H9 (cell line): ENCODE measurements around the gene SUGP1. TPM values are rescaled to one million over a fixed set of nuclear protein-coding genes. Genes with fewer than 3 reads are reported as not detected.

Experiments
- DNase-seq: peaks from one replicate; pipeline ENCODE4 v3.0.0-alpha.2; 2017
- H2AFZ ChIP-seq: one replicate; pipeline ENCODE4 v1.6.1; 2013; ENCODE audit warnings: mild to moderate bottlenecking, low read length, control low read depth, moderate library complexity
- H2AK5ac ChIP-seq: 2 replicates; pipeline ENCODE4 v1.6.1; 2013; ENCODE audit warnings: low read length, control low read depth, mixed read lengths; ENCODE audit not compliant: insufficient read length
- H2BK120ac ChIP-seq: one replicate; pipeline ENCODE4 v1.6.1; 2013; ENCODE audit warnings: low read depth, mild to moderate bottlenecking, low read length, control low read depth, inconsistent platforms; ENCODE audit not compliant: poor library complexity, severe bottlenecking
- H2BK12ac ChIP-seq: 2 replicates; pipeline ENCODE4 v1.6.1; 2013; ENCODE audit warnings: low read length, control low read depth, mixed read lengths, low read depth; ENCODE audit not compliant: insufficient read length
- H2BK15ac ChIP-seq: 2 replicates; pipeline ENCODE4 v1.6.1; 2013; ENCODE audit warnings: low read depth, low read length, control low read depth
- H2BK20ac ChIP-seq: one replicate; pipeline ENCODE4 v1.6.1; 2013; ENCODE audit warnings: low read depth, mild to moderate bottlenecking, low read length, control low read depth, inconsistent platforms; ENCODE audit not compliant: poor library complexity, severe bottlenecking
- H2BK5ac ChIP-seq: 2 replicates; pipeline ENCODE4 v1.6.1; 2013; ENCODE audit warnings: low read length, control low read depth, mixed read lengths; ENCODE audit not compliant: insufficient read length
- H3K14ac ChIP-seq: 2 replicates; pipeline ENCODE4 v1.6.1; 2013; ENCODE audit warnings: low read length, control low read depth; ENCODE audit not compliant: insufficient read depth
- H3K18ac ChIP-seq: 2 replicates; pipeline ENCODE4 v1.6.1; 2013; ENCODE audit warnings: low read depth, mild to moderate bottlenecking, mixed read lengths, low read length, control low read depth; ENCODE audit not compliant: insufficient read length
- H3K23ac ChIP-seq: 2 replicates; pipeline ENCODE4 v1.6.1; 2013; ENCODE audit warnings: low read length, control low read depth, mixed read lengths, low read depth; ENCODE audit not compliant: insufficient read length
- H3K23me2 ChIP-seq: 2 replicates; pipeline ENCODE4 v1.6.1; 2013; ENCODE audit warnings: low read depth, mild to moderate bottlenecking, mixed read lengths, low read length, control low read depth; ENCODE audit not compliant: insufficient read length, poor library complexity, severe bottlenecking
- H3K27ac ChIP-seq: 2 replicates; pipeline ENCODE4 v1.5.1; 2013; ENCODE audit warnings: low read length, control low read depth, mixed read lengths, low read depth; ENCODE audit not compliant: insufficient read length
- H3K27me3 ChIP-seq: 2 replicates; pipeline ENCODE4 v1.6.1; 2013; ENCODE audit warnings: low read length, control low read depth, inconsistent platforms; ENCODE audit not compliant: insufficient read depth
- H3K4ac ChIP-seq: 2 replicates; pipeline ENCODE4 v1.6.1; 2013; ENCODE audit warnings: low read depth, mild to moderate bottlenecking, control low read depth, inconsistent platforms, low read length, moderate library complexity
- H3K4me1 ChIP-seq: 2 replicates; pipeline ENCODE4 v1.6.1; 2013; ENCODE audit warnings: low read length, control low read depth, inconsistent platforms; ENCODE audit not compliant: insufficient read depth
- H3K4me2 ChIP-seq: 2 replicates; pipeline ENCODE4 v1.6.1; 2013; ENCODE audit warnings: low read length, control low read depth, mixed read lengths; ENCODE audit not compliant: insufficient read length, insufficient read depth
- H3K56ac ChIP-seq: 2 replicates; pipeline ENCODE4 v1.6.1; 2013; ENCODE audit warnings: low read depth, mild to moderate bottlenecking, mixed read lengths, low read length, control low read depth; ENCODE audit not compliant: insufficient read length
- H3K79me1 ChIP-seq: 2 replicates; pipeline ENCODE4 v1.6.1; 2013; ENCODE audit warnings: low read depth, mild to moderate bottlenecking, moderate library complexity, low read length, control low read depth, inconsistent platforms; ENCODE audit not compliant: insufficient read depth, poor library complexity, severe bottlenecking
- H3K79me2 ChIP-seq: 2 replicates; pipeline ENCODE4 v1.6.1; 2013; ENCODE audit warnings: low read length, control low read depth, inconsistent platforms; ENCODE audit not compliant: insufficient read depth
- H3K9ac ChIP-seq: 2 replicates; pipeline ENCODE4 v1.6.1; 2013; ENCODE audit warnings: low read length, control low read depth, mixed read lengths; ENCODE audit not compliant: insufficient read length; ENCODE audit errors: extremely low read depth
- H3K9me3 ChIP-seq: one replicate; pipeline ENCODE4 v1.6.1; 2013; ENCODE audit warnings: low read depth, low read length, inconsistent platforms; ENCODE audit not compliant: control insufficient read depth
- H3T11ph ChIP-seq: one replicate; pipeline ENCODE4 v1.6.1; 2013; ENCODE audit warnings: mild to moderate bottlenecking, low read length, control low read depth, inconsistent platforms
- H4K20me1 ChIP-seq: one replicate; pipeline ENCODE4 v1.6.1; 2013; ENCODE audit not compliant: control insufficient read depth, insufficient read length, insufficient read depth
- H4K5ac ChIP-seq: 2 replicates; pipeline ENCODE4 v1.6.1; 2013; ENCODE audit warnings: low read depth, mild to moderate bottlenecking, mixed read lengths, low read length, control low read depth; ENCODE audit not compliant: insufficient read length
- H4K8ac ChIP-seq: replicated peaks from 2 replicates; pipeline ENCODE4 v1.6.1; 2013; ENCODE audit warnings: low read length, control low read depth, mixed read lengths, low read depth; ENCODE audit not compliant: insufficient read length
- H4K91ac ChIP-seq: 2 replicates; pipeline ENCODE4 v1.6.1; 2013; ENCODE audit warnings: low read depth, mild to moderate bottlenecking, moderate library complexity, mixed read lengths, low read length, control low read depth; ENCODE audit not compliant: insufficient read length
- H3K27ac Mint-ChIP-seq, 3 experiments: 2 replicates in 2 of 3; 3 replicates in 1 of 3; pipeline ENCODE4 v1.8.0; 2020 to 2021; ENCODE audit warnings: mixed read lengths in 3 of 3, mild to moderate bottlenecking in 1 of 3, moderate library complexity in 1 of 3
- H3K27me3 Mint-ChIP-seq: 2 replicates; pipeline ENCODE4 v1.8.0; 2021; ENCODE audit warnings: low read depth, mild to moderate bottlenecking, moderate library complexity, mixed read lengths
- H3K36me3 Mint-ChIP-seq, 3 experiments: 2 replicates in 2 of 3; 3 replicates in 1 of 3; pipeline ENCODE4 v1.8.0; 2020 to 2021; ENCODE audit warnings: low read depth in 3 of 3, mixed read lengths in 3 of 3; ENCODE audit not compliant: insufficient read depth in 1 of 3
- H3K4me1 Mint-ChIP-seq, 2 experiments: 2 replicates each; pipeline ENCODE4 v1.8.0; 2020; ENCODE audit warnings: mixed read lengths in 2 of 2
- H3K4me3 Mint-ChIP-seq, 2 experiments: 2 replicates in 1 of 2; 3 replicates in 1 of 2; pipeline ENCODE4 v1.8.0; 2020 to 2021; ENCODE audit warnings: mild to moderate bottlenecking in 2 of 2, mixed read lengths in 2 of 2, moderate library complexity in 1 of 2
- H3K9me3 Mint-ChIP-seq, 2 experiments: 2 replicates in 1 of 2; 3 replicates in 1 of 2; pipeline ENCODE4 v1.8.0; 2020; ENCODE audit warnings: mild to moderate bottlenecking in 2 of 2, mixed read lengths in 2 of 2, moderate library complexity in 1 of 2
- CTCF ChIP-seq: fragments of 200-600 bp; sonication (generic); conservative IDR thresholded peaks from 3 replicates; pipeline ENCODE4 v1.8.0; 2021; ENCODE audit warnings: antibody characterized with exemption, mild to moderate bottlenecking
- WGBS: extraction: QIAGEN DNeasy Blood & Tissue Kit; methylation state at CpG from one replicate; pipeline ENCODE4 v1.1.7; 2013; ENCODE audit warnings: missing lambda C conversion rate, low lambda C conversion rate, mixed read lengths; ENCODE audit not compliant: insufficient read length; ENCODE audit errors: extremely low coverage; 5-methylcytosine and 5-hydroxymethylcytosine counted together
- total RNA-seq: library from RNA; stranded (reverse); gene quantifications from 2 replicates; pipeline ENCODE4 v1.2.1, GENCODE V29; 2021

Gene SUGP1
- total RNA-seq, 1 experiment from 2014 or later: 103 TPM

DNA sequence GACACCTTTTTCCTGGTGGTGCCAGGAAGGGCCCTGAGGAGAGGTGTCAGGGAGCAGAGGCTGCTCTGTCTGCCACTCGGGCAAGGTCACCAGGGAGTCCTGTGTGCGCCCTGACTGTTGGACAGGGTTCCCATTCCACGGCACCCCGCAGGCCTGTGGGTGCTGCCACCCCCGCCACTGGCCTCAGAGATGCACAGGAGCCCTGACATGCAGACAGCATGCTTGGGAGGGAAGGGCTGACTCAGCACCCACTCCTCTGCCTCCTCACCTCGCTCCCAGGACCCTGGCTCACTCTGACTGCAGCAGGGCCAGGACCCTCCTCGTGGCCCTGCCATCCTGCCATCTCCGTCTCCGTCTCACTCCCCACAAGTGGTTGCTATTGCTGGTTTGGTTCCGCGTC lies 25.7 kb upstream of the SUGP1 start:
- TF ChIP-seq CTCF: no peak
- Histone ChIP-seq H3K4me2 (no peak overlapping the region), H3K9me3 (no peaks in the 10 kb centered on the region), H3K4me1 (no peaks in the 10 kb centered on the region), H3K9ac (no peak overlapping the region), H3K27ac (no peak overlapping the region), H2BK20ac (no peak overlapping the region), H3K56ac (no peak overlapping the region), H4K20me1 (no peaks in the 10 kb centered on the region), H2BK120ac (no peak overlapping the region), H3K18ac (no peak overlapping the region), H4K91ac (no peak overlapping the region), H2AK5ac (no peak overlapping the region), H3K14ac (no peak overlapping the region), H3K79me1 (no peaks in the 10 kb centered on the region), H4K5ac (no peak overlapping the region), H3K79me2 (no peaks in the 10 kb centered on the region), H2BK5ac (no peak overlapping the region), H4K8ac (no peak overlapping the region), H3K4ac (no peak overlapping the region), H2BK12ac (no peak overlapping the region), H3K23ac (no peak overlapping the region), H3T11ph (no peak overlapping the region), H3K27me3 (no peaks in the 10 kb centered on the region), H2AFZ (no peak overlapping the region), H3K23me2 (no peaks in the 10 kb centered on the region), H2BK15ac (no peak overlapping the region)
- no CpG with 5 or more reads among the region's 11 CpGs for WGBS
- no peaks in the 10 kb centered on the region for H3K9me3 Mint-ChIP-seq
- no peak for DNase-seq
- no peak overlapping the region; a peak in 1 of 7 replicates for H3K27ac Mint-ChIP-seq
- no peak overlapping the region for H3K4me3 Mint-ChIP-seq
- H3K36me3 Mint-ChIP-seq: peaks cover 26 to 67% (median 59%) of the 10 kb centered on the region in 3 experiments
- no peaks in the 10 kb centered on the region for H3K4me1 Mint-ChIP-seq
- H3K27me3 Mint-ChIP-seq: no peaks in the 10 kb centered on the region
